HG03097 (cell line): Measurements from ENCODE around the gene MAPK11.

Experiments
- ATAC-seq: cut with Tn5 transposase; IDR thresholded peaks from one replicate; pipeline ENCODE4 v1.9.1; 2021; ENCODE audit not compliant: unreplicated experiment, low FRiP score

MAPK11 gene

DNA sequence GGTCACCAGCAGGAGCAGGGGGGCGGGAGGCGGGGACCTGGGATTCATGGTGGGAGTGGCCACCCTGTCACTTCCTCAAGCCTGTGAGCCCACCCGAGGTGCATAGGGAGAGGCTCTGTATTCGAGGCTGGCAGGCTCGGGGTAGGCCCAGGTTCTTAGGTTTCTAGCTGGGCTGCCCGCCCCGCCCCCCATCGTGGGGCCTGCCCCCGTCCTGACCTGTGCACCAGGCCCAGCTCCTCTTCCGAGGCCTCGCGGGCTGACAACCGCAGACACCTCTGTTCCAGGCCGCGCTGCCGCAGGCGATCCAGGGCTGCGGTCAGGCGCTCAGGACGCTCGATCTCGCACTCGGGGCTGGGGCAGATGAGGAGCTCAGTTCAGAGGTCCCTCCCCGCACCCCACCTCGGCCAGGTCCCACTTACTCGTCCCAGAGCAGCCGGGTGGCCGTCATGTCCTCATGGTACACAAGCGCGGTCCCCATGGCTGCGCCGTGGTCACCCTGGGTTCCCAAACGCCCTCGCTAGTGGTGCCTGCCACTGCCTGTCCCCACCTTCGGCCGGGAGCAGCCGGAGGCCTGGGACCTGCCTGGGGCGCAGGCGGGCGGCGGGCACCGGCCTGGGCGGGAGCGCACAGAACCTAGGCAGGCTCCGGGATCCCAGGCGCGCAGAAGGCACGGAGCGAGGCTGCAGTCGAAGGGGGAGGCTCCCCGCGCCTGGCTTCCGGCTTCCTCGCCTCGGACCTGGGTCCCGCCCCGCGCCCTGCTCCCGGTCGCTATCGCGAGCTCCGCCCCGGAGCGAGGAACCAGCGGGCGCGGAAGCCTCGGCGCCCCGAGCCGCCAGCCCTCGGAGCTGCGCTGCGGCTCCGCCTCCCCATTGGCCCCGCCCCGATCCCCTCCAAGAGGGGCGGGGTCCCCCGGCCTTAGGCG, 19.4 kb downstream of the MAPK11 start, which contains the start of gene HDAC10:
HDAC10 (minus strand) TSS at position 711 of the 922 bp plus-strand sequence; CDS start at position 478, 233 bp downstream.
- ATAC-seq = peak; percentile 36

DNA sequence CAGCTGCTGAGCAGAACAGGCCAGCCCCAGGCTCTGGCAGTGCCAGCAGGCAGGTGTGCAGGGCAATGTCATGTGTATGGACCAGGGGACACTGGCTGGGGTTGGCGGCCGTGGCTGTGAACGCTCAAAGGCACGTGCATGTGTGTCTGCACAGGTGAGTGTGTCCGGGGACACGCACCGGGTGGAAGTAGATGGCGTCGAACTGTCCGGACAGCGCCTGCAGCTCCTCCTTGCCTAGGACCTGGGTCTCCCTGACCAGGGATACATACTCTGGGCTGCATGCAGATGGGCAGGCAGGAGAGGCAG, 20.0 kb downstream of the MAPK11 start:
- ATAC-seq = no peak

DNA sequence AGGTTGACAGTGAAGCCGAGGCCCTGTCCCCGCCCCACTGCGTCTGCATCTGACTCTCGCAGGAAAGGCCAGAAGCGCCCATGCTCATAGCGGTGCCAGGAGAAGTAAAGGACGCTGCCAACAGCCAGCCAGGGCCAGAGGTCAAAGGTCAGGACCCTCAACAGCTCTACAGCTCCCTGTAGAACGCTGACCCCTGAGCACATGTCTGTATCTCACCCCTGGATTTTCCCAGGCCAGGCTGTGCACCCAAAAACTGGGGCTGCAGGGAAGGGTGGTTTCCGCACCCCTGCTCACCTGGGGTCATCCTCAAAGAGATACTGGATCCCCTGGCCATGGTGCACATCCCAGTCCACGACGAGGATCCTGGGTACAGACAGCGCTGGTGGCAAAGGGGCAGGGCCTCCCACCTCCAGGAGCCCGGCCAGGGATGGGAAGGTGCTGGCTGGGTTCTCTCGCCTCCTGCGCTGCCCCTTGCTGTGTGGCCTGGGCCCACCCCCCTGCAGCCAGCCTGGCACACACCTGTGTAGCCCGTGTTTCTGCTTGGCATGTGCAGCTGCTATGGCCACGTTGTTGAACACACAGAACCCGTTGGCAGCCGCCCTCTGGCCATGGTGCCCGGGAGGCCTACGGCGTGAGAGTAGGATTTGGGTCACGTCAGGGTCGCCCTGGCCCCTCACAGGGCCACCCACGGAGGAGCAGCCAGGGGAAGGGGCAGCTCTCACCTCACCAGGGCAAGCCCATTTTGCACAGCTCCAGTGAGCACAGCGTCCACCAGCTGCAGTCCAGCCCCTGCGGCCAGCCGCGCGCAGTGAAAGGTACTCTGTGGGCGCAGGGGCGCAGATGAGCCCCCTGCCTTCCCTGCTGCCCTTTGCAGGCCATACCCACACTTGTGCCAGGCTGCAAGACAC, 20.6 kb downstream of the MAPK11 start:
- ATAC-seq = no peak

DNA sequence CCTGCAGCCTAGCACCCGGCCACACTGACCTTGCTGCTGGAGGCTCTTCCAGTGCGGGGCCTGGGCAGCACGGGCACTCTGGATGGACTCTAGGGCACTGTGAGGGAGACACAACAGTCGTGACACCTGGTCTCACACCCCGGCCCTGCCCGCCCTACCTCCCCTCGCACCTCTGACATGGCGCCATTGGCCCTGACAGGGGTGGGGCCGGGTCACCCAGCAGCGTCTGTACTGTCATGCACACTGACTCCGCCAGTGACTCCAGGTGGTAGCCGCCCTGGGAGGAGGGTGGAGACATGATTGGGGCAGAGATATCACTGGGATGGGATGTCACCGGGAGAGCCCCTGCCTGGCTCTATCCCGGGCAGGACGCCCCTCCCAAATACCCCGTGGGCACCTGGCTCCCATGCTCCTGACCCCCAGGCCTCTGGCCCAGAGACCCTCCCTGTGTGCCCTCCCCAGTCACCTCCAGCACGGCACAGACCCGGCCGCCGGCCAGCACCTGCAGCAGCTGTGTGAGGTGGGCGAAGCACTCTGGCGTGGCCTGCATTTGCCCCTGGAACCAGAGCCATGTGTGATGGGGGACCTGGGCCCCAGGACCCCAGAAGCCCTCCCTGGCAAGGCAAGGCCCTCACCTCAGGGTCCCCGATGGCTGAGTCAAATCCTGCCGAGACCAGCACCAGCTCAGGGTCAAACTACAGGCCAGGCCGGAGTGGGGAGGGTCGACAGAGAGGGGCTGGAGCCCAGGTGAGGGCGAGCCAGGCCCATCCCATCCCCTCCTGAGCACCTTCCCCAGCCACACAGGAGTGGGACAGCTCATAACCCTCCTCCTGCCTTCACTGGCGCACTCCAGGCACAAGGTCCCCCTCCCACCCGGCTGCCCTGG, 21.7 kb downstream of the MAPK11 start:
- ATAC-seq = no peak

DNA sequence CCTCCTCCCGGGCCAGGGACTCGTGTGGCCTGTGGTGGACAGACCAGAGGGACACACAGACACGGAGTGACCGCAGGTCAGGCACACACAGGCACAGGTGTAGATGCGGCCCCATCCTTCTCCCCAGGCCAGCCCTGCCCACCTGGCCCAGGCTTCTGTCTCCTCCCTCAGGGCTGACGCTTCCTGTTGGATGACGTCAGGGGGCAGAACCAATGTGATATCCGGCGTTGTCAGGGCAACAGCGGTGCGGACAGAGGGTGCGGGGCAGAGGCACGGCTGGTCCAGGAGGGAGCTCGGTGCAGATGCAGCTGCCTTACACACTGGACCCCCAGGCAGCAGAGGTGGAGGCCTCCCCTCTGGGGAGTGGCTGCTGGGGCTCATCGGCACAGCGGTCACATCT, 22.4 kb downstream of the MAPK11 start:
- ATAC-seq = no peak

DNA sequence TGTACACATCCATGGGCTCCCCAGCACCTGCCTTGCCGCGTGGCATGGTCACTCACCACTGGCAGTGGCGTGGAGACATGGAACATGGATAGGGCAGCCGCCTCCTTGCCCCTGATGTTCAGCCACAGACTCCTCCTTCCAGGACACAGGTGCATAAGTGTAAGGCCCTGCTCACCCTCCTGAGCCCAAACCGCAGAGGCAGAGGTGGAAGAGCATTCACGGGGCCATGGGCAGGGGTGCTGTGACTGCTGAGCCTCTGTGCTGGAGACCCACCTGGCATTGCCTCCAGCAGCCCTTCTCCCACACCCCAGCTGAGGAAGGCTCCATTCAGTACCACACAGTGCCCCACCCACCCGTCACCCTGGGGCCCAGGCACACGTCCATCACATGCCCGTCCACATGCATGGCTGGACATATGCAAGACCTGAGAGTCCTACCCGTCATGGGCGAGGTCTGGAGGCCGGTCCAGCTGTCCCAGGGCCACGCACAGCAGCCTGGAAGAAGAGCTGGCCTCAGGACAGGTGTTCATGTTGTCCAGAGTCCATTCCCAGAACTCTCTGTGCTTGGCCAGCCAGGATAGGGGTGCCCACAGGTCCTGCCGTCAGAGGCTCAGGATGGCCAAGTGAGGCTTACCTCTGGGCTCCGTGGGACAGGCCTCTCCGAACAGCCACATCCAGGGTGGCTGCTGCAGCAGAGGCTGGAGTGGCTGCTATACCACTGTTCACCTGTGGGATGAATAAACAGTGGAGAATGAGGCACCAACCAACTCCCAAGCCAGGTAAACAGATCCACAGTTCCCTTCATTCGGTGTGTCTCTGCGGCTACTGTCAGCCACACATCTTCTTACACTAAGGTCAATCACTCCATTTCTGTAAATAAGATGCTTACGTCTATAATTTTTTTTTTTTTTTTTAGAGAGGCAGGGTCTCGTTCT, 23.7 kb downstream of the MAPK11 start:
- ATAC-seq = no peak

DNA sequence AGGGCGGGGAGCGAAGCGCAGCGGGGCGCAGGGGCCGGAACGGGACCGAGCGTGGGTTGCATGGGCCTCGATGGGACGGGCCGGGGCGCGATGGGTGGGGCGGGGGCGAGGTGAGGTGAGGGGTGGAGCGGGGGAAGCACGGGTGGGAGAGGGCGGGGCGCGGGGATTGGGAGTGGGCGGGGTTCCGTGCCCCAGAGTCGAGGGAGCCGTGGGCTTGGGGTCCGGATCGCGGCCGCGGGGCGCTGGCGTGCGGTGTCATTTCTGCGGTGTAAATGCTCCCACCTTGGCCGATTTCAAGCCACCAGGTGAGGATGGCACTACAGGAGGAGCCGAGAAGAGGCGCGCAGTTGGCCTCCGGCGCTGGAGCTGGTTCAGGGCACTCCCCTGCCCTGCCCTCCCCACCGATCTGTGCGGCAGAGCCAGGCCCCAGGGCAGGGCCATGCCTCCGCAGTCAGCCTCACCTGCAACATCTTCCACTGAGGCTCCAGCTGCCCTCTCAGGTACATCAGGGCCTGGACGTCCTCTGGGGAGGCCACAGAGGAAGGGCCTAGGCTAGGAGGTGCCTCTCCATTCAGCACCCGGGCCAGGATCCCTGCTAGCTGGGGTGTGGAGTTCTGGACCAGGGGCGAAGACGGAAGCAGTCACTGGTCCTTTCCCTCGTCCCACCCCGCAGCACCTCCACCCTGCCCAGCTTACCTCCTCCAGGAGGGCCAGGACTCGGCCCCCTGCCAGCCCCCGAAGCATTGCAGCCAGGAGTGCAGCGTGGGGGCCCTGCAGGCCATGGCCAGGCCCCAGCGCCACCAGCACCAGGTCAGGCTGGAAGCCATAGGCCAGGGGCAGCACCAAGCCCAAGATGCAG, 24.7 kb downstream of the MAPK11 start:
- ATAC-seq = no peak

DNA sequence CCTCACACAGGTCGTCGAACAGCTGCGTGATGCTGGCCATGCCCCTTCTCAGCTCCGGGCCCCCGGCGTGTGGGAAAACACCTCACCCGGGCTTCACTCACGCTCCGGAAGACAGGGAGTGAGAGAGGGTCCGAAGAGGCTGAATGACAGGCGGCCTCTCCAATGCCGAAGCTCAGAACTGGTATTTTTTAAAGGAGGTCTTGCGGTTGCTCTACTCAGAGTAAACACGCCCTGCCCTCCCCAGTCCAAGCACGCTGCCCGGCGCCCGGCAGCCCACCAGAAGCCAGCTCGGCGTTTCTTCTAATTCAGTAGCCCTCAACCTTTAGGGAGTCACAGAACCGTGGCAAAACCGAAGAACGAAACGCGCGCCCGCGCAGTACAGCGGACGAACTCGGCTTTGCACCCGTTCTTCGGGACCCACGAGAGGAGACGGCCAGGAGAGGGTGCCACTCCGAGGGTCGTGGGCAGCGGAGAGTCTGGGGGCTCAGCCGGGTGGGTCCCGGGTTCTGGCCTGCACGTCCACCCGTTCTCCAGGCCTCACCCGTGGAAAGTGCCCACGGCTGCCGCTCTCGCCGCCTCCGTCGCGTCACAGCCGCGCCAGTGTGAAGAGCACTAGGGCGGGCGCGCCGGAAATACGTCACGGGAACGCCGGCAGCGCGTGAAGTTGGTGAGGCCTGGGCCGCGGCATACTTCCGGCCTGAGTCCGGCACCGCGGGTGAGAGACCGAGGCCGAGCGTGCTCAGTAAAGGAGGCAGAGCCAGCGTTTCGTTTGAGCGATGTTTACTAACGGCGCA, 25.6 kb downstream of the MAPK11 start, which contains the start of gene TUBGCP6:
TUBGCP6 (minus strand) TSS at position 604 of the 794 bp plus-strand sequence; CDS start at position 40, 564 bp downstream.
- peak; percentile 54 for ATAC-seq

DNA sequence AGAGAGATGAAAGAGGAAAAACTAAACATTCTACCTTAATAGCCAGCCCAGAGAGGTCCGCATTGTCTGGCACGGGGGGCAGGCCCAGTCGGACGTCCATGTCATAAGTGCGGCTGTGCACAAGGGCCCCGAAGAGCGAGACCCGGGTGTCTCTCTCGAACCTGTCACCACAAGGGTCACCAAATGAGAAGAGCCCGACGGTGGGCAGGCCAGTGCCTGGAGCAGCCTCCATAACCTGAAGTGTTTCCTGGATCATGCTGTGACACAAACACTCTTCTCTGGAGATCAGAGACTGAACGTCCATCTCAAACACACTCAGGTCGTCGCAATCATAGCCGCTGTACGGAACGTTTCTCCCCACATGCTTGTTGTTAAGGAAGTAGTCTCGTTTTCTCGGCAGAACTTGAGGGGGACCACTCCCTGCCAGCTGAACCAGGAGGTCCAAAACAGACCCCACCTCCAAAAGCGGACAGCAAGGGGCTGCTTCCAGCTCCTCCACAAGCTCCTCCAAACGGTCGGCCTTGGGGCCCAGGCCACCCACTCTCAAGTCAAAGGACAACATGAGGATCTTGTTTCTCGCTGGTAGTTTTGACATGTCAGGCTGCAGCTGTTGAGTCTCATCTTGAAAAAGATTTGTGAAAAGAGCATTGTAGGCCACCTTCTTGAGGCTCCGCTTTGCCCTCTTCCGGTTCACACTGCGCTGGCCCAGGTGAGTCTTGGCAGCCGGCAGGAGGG, 26.3 kb downstream of the MAPK11 start:
- ATAC-seq = peak; percentile 4

DNA sequence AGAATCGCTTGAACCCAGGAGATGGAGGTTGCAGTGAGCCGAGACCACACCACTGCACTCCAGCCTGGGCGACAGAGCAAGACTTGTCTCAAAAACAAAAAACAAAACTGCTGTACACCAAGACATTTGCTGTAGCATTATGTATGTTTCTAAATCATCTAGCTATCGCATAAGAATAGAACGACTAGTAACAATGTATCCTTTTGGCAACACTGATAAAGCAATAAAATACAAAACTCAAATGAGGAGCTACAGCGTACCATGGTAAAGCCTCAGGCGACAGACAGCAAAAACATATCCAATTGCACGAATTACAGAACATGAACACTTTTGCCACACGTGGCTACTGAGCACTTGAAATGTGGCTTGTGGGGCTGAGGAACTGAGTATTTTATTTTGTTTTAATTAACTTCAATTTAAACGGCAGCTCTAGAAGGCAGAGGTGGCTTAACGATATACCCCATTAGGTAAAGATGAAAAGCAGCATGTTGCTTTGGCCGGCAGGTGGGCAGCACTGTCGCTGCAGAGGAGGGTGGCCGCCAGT, 27.7 kb downstream of the MAPK11 start:
- ATAC-seq = no peak

DNA sequence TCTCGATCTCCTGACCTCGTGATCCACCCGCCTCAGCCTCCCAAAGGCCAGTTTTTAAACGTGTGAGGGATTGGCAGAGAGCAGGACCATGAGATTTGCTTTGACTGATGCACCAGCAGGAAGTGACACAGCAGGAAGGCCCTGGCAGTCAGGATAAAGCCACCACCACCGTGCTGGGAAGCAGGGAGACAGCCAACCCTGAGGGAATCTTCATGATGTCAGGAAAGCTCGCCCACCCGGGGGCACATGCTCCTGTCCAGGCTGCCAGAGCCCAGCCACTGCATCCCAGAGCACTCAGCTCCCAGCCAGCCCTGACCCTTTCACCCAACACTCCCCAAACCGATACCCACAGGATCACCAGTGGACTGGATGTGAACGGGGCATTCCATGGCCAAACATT, 31.4 kb downstream of the MAPK11 start:
- no peak for ATAC-seq

DNA sequence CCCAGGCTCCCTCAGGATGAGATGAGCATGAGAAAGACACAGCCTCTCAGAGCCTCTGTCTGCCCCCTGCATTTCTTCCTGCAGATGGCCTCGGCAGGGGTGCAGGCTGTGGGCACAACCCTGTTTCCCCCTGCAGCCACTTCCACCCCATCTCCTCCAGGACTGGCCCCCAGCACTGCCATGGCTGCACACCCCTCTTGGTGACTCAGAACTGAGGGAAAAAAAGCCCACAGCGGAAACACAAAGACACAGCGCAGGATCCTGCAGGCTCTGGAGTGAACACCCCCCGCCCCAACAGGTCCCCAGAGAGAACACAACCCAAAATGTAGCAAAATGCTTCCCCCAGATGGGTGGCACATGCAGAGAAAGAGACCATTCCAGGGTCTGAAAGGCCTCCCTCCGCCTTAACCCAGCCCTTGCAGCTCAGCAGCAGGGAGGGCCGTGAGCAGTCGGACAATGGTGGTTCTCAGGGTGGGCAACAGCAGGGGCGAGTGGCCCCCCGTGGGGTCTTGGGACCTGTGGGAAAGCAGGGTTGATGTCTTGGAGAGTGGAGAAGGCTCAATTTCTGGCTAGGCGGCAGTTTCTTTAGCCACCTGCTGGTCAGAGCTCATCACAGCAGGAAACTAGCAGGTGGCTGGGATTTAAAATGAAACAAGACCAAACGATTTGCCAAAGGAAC, 33.3 kb downstream of the MAPK11 start:
- ATAC-seq = no peak

DNA sequence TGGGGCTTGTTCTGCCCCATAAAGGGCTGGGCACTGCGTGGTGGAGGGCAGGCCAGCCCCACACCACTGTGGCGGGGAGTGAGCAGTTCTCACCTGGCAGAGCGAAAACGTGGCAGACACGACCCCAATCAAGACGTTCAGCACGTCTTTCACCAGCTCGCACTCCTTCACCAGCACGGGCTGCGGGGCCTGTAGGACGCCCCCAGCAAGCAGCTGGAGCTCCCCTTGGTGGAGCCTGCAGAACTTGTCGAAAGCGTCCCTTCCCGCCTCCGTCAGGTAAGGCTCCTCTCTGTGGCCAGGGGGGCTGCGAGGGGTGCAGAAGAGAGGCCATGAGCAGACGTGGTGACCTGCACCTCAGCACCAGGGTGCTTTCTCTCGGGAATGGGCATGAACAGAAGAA, 37.0 kb downstream of the MAPK11 start:
- ATAC-seq = no peak

DNA sequence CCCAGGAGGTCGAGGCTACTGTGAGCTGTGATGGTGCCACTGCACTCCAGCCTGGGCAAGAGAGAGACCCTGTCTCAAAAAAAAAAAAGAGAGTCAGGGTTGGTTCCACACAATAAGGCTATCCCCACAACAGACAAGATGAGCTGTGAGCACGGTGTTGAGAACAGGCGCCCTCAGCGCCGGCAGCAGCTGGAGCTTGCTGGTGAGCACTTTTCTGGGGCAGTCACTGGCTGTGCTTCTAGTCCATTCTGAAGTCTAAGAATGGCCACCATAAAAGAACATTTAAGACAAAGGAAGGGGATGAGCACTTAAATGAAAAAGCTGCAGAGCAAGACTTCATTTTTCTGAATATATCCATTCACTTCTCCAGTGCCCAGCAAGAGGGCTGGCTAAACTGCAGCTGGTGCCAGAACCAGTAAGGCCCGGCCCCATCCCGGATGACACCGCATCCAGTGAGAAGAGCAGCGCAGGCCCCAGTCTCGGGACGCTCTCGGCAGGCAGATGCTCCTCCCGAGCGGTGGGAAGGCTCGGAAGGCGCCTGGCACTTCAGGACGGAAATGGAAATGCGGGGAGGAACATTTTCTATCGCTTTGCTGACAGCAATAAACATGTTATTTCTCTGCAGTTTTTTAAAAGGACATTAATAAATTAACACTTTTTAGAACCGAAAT, 37.6 kb downstream of the MAPK11 start:
- ATAC-seq = no peak

DNA sequence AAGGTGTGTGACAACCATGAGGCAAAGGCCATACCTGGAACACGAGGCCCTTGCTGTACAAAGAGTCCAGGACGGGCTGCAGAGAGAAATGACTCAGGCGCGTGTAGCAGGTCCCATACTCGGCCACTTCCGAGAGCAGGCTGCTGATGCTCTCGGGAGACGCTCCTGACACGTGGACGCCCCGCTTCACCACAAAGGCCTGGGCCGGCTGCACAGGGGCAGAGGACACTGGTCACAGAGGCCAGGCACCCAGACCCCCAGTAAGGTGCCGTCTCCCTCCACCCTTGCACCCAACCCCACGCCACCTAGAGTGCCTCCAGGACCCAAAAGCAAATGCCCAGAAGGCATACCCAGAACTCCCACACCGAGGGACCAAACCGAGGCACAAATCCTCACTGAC, 40.8 kb downstream of the MAPK11 start:
- no peak for ATAC-seq

DNA sequence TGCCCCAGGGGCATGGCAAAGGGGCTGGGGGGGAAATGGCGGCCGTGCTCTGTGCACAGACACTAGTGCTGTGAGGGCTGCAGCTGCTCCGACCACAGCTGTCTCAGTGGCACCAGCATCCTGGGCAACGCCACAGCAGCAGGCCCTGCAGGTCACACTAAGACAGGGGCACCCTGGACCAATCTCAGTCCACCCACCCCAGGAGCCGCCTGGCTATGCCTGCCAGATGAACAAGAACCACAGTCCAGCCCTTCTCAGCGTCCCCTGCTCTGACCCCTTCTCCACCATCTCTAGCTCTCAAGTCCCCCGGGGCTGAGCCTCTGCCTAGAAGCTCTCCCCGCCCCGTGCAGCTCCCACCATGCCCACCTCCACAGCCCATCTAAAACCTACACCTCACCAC, 41.8 kb downstream of the MAPK11 start:
- no peak for ATAC-seq
